NCI-H446 treated with DMSO at 0.1 percent for 48 hours (cell line): ENCODE results near the gene CNTN3.
A peak's percentile ranks its signal among the peaks of the same experiment; 100 is the strongest.

ENCODE experiments used
- DNase-seq: peaks from one replicate; lab custom pipeline; 2025; lab: John Stamatoyannopoulos, UW

The CNTN3 gene

GRCh38 chr3:74614107-74614967 is at the start of gene CNTN3:
CNTN3 (minus strand) TSS chr3:74614659; CDS start chr3:74521112, 93,547 bp downstream.
- DNase-seq = no peak

GRCh38 chr3:74663178-74663577 is 48.7 kb upstream of the CNTN3 start:
- DNase-seq = no peak

GRCh38 chr3:74661672-74662071 is 47.2 kb upstream of the CNTN3 start:
- no peak for DNase-seq

GRCh38 chr3:74651885-74652284 is 37.4 kb upstream of the CNTN3 start:
- no peak for DNase-seq

- DNase-seq = peak; percentile 80
Observed at GRCh38 chr3:74651292-74651691, 36.8 kb upstream of the CNTN3 start.

GRCh38 chr3:74648107-74648506 is 33.6 kb upstream of the CNTN3 start:
- no peak for DNase-seq

GRCh38 chr3:74646094-74646493 is 31.6 kb upstream of the CNTN3 start:
- DNase-seq = no peak

- DNase-seq = no peak
Observed at GRCh38 chr3:74643636-74644035, 29.2 kb upstream of the CNTN3 start.

- no peak for DNase-seq
Observed at GRCh38 chr3:74642876-74643275, 28.4 kb upstream of the CNTN3 start.

GRCh38 chr3:74640211-74640610 is 25.8 kb upstream of the CNTN3 start:
- DNase-seq = no peak

- no peak for DNase-seq
Observed at GRCh38 chr3:74639681-74640080, 25.2 kb upstream of the CNTN3 start.

- no peak for DNase-seq
Observed at GRCh38 chr3:74636981-74637380, 22.5 kb upstream of the CNTN3 start.

GRCh38 chr3:74633021-74633420 is 18.6 kb upstream of the CNTN3 start:
- no peak for DNase-seq

GRCh38 chr3:74631351-74632140 is 17.1 kb upstream of the CNTN3 start:
- no peak for DNase-seq

GRCh38 chr3:74630602-74631001 is 16.1 kb upstream of the CNTN3 start:
- DNase-seq = no peak

- DNase-seq = no peak
Observed at GRCh38 chr3:74626011-74626410, 11.6 kb upstream of the CNTN3 start.

- no peak for DNase-seq
Observed at GRCh38 chr3:74624301-74624700, 9.8 kb upstream of the CNTN3 start.

GRCh38 chr3:74623261-74623836 is 8.9 kb upstream of the CNTN3 start:
- DNase-seq = no peak

- no peak for DNase-seq
Observed at GRCh38 chr3:74621581-74621980, 7.1 kb upstream of the CNTN3 start.

GRCh38 chr3:74617776-74618175 is 3.3 kb upstream of the CNTN3 start:
- peak; percentile 68 for DNase-seq

GRCh38 chr3:74613521-74614106 is 845 bp downstream of the CNTN3 start:
- no peak for DNase-seq

GRCh38 chr3:74613060-74613459 is 1.4 kb downstream of the CNTN3 start:
- DNase-seq = no peak
